Heart left ventricle (tissue), 13 donors: ENCODE data around the gene ACADM.

Experiments
- CTCF ChIP-seq, 12 donors: fragments of 200-600 bp; sonication (generic) in 4 of 12; IDR thresholded peaks; one replicate each; pipeline versions ENCODE4 v1.5.0 to v1.8.0; 2018 to 2022; ENCODE audit warnings: antibody characterized with exemption in 12 of 12, mild to moderate bottlenecking in 5 of 12
- POLR2A ChIP-seq, 2 donors: fragments of 450-650 bp; IDR thresholded peaks; one replicate each; pipeline ENCODE4 v1.6.1; 2017; ENCODE audit warnings: antibody characterized with exemption in 2 of 2, mild to moderate bottlenecking in 2 of 2, moderate library complexity in 2 of 2
- donor health status: ischemic (EF 13 %, LVEDD 7.1; RV severe dilation, severe dysfunction).
- donor health status: DM: no; HTN: yes; CAD: no.
- donor health status: DM: no; HTN: no; CAD: no.
- donor health status: ischemic (EF 25% LVEDD 6.9; RV normal size, moderate dysfunction).
- donor health status: ischemic (EF 25% LVEDD 5.7; RV mildly dilated, moderate dysfunction).
- donor health status: ischemic (EF 35%, LVEDD 5.7; RV mildly dilated, moderate dysfunction).
- donor health status: nonischemic (EF 11% LVEDD 7.7; RV severe dilation, severe dysfunction).
- donor health status: DM: yes; HTN: yes; CAD: no.
- donor health status: PGD.
- donor health status: ischemic (EF 29% LVEDD 5.4; RV normal size, mild dysfunction).
- donor health status: nonischemic (EF 23%, LVEDD 6.1; RV moderate dilation, normal function).

DNA sequence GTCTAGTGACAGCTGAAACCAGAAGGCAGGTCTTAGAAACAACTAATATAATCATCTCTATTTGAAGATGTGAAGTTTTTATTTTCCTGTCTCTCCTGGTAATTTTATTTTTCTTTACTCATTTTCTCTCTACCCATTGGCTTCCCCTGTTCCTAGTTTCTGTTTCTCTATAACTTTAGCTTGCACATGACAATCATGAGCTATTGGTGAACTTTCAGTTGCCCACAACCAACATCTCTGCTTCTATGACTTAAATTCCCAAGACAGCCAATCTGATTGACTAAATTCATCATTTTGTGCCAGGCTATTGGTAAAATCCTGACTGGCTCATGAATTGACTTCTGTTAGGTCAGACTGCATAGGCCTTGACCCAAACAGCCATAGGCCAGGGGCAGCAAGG, 13.7 kb upstream of the ACADM start:
- no peak for TF ChIP-seq CTCF (IDR thresholded peaks at IDR 0.05)
- TF ChIP-seq POLR2A (IDR thresholded peaks at IDR 0.05), result no peak
